Heart left ventricle (tissue), 16 donors: Measurements from ENCODE around the gene AHNAK2. TPM values are rescaled to one million over a fixed set of nuclear protein-coding genes. Genes with fewer than 3 reads are reported as not detected.
A peak's percentile ranks its signal among the peaks of the same experiment; 100 is the strongest.
"Not testable (repeated sequence)": the region's sequence is repeated elsewhere in the genome, so short reads cannot be mapped to it uniquely, and the experiment has no call there.

Experiments
- ATAC-seq, 4 donors: fragments of 200-7000 bp; cut with Tn5 transposase; one replicate each; pipeline ENCODE4 v1.9.1; 2020 to 2022; ENCODE audit warnings: moderate library complexity in 4 of 4, mild to moderate bottlenecking in 3 of 4, moderate number of reproducible peaks in 1 of 4
- DNase-seq, 5 donors: peaks; one replicate each; pipeline ENCODE4 v3.0.0-alpha.2; 2020
- H3K27ac ChIP-seq, 12 donors: fragments of 200-600 bp; sonication (generic) in 4 of 12; one replicate each; pipeline versions ENCODE4 v1.5.0 to v1.8.0; 2016 to 2022; ENCODE audit warnings: mild to moderate bottlenecking in 2 of 12
- H3K27me3 ChIP-seq, 9 donors: fragments of 200-600 bp; sonication (generic) in 2 of 9; one replicate each; pipeline versions ENCODE4 v1.5.1 to v1.8.0; 2016 to 2022; ENCODE audit warnings: mild to moderate bottlenecking in 3 of 9
- H3K36me3 ChIP-seq, 9 donors: fragments of 200-600 bp; sonication (generic) in 2 of 9; one replicate each; pipeline versions ENCODE4 v1.5.0 to v1.8.0; 2018 to 2022; ENCODE audit warnings: mild to moderate bottlenecking in 2 of 9
- H3K4me1 ChIP-seq, 12 donors: fragments of 200-600 bp; sonication (generic) in 4 of 12; one replicate each; pipeline versions ENCODE4 v1.5.0 to v1.8.0; 2016 to 2022; ENCODE audit warnings: mild to moderate bottlenecking in 3 of 12
- H3K4me3 ChIP-seq, 12 donors: fragments of 200-600 bp; sonication (generic) in 4 of 12; one replicate each; pipeline versions ENCODE4 v1.5.0 to v1.8.0; 2017 to 2022; ENCODE audit warnings: mild to moderate bottlenecking in 9 of 12, moderate library complexity in 4 of 12
- H3K9me3 ChIP-seq, 12 donors: fragments of 200-600 bp; sonication (generic) in 4 of 12; one replicate each; pipeline versions ENCODE4 v1.5.0 to v1.8.0; 2016 to 2022; ENCODE audit warnings: mild to moderate bottlenecking in 1 of 12
- POLR2A ChIP-seq, 2 donors: fragments of 450-650 bp; IDR thresholded peaks; one replicate each; pipeline ENCODE4 v1.6.1; 2017; ENCODE audit warnings: antibody characterized with exemption in 2 of 2, mild to moderate bottlenecking in 2 of 2, moderate library complexity in 2 of 2
- WGBS, 4 donors: extraction: QIAGEN DNeasy Blood & Tissue Kit in 2 of 4; methylation state at CpG; one replicate each; pipeline versions ENCODE4 v1.1.5 to v1.1.7; 2013 to 2018; 5-methylcytosine and 5-hydroxymethylcytosine counted together
- intact Hi-C, 10 donors: fragments of 100-400 bp; cut with DNase I; formaldehyde crosslinking; loops; one replicate each; pipeline versions ENCODE4 v1.11.1 to v1.14.2; 2022
- polyA plus RNA-seq, 2 donors: library from polyadenylated mRNA; stranded (reverse); fragments of 200-250 nt; gene quantifications; one replicate each; pipeline ENCODE4 v1.2.3, GENCODE V29; 2013
- total RNA-seq, 9 donors: library from RNA; depleted of rRNA in 2 of 9; stranded (reverse); fragments of >200 nt in 2 of 9; fragmentation: NEBNext Ultra II Directional in 3 of 9; extraction: Animal tissue kit (Norgen Biotek cat#: 25700) in 3 of 9; gene quantifications; one replicate each; pipeline versions ENCODE4 v1.1.0 to v1.2.4, GENCODE V29; 2016 to 2023
- TF ChIP-seq, protein P1 (sequence below), 12 donors: fragments of 200-600 bp; sonication (generic) in 4 of 12; IDR thresholded peaks; one replicate each; pipeline versions ENCODE4 v1.5.0 to v1.8.0; 2018 to 2022; ENCODE audit warnings: antibody characterized with exemption in 12 of 12, mild to moderate bottlenecking in 5 of 12
- donor health status: ischemic (EF 13 %, LVEDD 7.1; RV severe dilation, severe dysfunction).
- donor health status: healthy with polysubstance abuse.
- donor health status: DM: no; HTN: yes; CAD: no.
- donor health status: DM: no; HTN: no; CAD: no.
- donor health status: ischemic (EF 25% LVEDD 6.9; RV normal size, moderate dysfunction).
- donor health status: ischemic (EF 25% LVEDD 5.7; RV mildly dilated, moderate dysfunction).
- donor health status: healthy.
- donor health status: DM: yes; HTN: yes; CAD: no.
- donor health status: ischemic (EF 35%, LVEDD 5.7; RV mildly dilated, moderate dysfunction).
- donor health status: nonischemic (EF 11% LVEDD 7.7; RV severe dilation, severe dysfunction).
- donor health status: DM: yes; HTN: yes; CAD: no.
- donor health status: PGD.
- donor health status: ischemic (EF 29% LVEDD 5.4; RV normal size, mild dysfunction).
- donor health status: nonischemic (EF 23%, LVEDD 6.1; RV moderate dilation, normal function).

The AHNAK2 gene
- total and polyA plus RNA-seq, 11 donors, result 1.5 to 22.3 (median 2.9) TPM

- DNase-seq (peak in 3 of 5 donors; percentile 8 to 24 (median 17)), ATAC-seq (no peak)
- Histone ChIP-seq H3K27ac (no peak overlapping the region), H3K9me3 (no peaks in the 10 kb centered on the region), H3K4me3 (no peak overlapping the region), H3K36me3 (peaks cover 0 to 12% (median 0%) of the 10 kb centered on the region in 9 donors), H3K4me1 (peaks cover 0 to 28% (median 12%) of the 10 kb centered on the region in 12 donors), H3K27me3 (no peaks in the 10 kb centered on the region)
- WGBS, 4 donors, result 77 to 80% (median 79%) methylated on average over 21 to 31 of the region's 31 CpGs
- intact Hi-C loops, result loop anchor here in 2 of 10 donors (10.0 kb wide), 1 partner anchor 152 kb away; no protein-coding TSS in a partner anchor
- TF ChIP-seq, protein P1, sequence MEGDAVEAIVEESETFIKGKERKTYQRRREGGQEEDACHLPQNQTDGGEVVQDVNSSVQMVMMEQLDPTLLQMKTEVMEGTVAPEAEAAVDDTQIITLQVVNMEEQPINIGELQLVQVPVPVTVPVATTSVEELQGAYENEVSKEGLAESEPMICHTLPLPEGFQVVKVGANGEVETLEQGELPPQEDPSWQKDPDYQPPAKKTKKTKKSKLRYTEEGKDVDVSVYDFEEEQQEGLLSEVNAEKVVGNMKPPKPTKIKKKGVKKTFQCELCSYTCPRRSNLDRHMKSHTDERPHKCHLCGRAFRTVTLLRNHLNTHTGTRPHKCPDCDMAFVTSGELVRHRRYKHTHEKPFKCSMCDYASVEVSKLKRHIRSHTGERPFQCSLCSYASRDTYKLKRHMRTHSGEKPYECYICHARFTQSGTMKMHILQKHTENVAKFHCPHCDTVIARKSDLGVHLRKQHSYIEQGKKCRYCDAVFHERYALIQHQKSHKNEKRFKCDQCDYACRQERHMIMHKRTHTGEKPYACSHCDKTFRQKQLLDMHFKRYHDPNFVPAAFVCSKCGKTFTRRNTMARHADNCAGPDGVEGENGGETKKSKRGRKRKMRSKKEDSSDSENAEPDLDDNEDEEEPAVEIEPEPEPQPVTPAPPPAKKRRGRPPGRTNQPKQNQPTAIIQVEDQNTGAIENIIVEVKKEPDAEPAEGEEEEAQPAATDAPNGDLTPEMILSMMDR (IDR thresholded peaks at IDR 0.05), result no peak
Measured at GRCh38 chr14:104892531-104893434, 85.4 kb downstream of the AHNAK2 start.

DNA sequence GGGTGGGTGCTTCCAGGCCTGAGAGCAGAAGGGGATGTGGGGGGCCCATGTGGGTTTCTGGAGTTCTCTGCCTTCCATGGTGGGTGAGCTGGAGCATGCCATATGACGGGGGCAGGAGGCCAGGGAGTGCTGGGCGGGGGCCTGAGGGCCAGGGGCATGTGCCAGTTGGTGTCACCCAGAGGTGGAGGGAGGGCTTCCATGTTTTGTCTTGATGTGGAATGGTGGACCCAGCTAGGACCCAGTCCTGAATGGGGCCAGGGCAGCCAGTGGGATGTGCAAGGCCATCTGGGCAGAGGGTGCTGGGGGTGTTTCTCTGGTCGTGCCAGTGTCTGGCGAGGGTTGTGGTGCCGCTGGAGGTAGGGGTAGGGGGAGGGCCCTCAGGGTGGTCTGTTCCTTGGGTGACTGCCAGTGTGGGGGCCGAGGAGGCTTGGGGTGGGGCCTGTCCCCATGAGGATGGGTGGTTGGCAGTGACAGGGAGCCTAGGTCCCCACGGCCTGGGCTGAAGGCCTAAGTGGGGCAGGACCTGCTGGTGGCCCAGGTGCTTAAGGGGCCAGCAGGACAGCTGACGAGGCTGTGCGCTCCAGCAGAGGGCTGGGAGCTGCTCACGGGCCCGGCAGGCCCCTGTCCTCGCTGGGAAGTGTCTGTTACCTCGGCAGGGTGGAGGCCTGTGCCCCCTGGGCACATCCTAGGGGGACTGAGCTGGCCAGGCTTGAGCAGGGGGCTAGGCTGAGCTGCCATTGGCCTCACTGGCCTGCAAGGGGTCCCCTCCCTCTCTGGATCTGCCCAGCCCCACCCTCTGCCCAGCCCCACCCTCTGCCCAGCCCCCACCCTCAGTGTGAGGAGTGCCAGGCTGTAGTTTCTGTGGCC, 86.3 kb downstream of the AHNAK2 start:
- intact Hi-C loops, result loop anchor here in 2 of 10 donors (10.0 kb wide), 1 partner anchor 153 kb away; no protein-coding TSS in a partner anchor
- Histone ChIP-seq H3K27ac (no peak overlapping the region), H3K4me3 (no peak overlapping the region), H3K36me3 (peaks cover 0 to 21% (median 0%) of the 10 kb centered on the region in 9 donors), H3K27me3 (no peaks in the 10 kb centered on the region), H3K4me1 (peaks cover 0 to 28% (median 12%) of the 10 kb centered on the region in 12 donors), H3K9me3 (no peaks in the 10 kb centered on the region)
- TF ChIP-seq POLR2A (IDR thresholded peaks at IDR 0.05), result no peak
- TF ChIP-seq, protein P1 (IDR thresholded peaks at IDR 0.05), result no peak
- WGBS, 4 donors, result 79 to 90% (median 86%) methylated on average over 7 to 13 of the region's 13 CpGs
- ATAC-seq, result no peak
- peak in 2 of 5 donors; percentile 24 to 54 for DNase-seq

GRCh38 chr14:104891121-104891551, 87.0 kb downstream of the AHNAK2 start:
- Histone ChIP-seq H3K36me3 (peaks cover 0 to 28% (median 4%) of the 10 kb centered on the region in 9 donors), H3K27ac (no peak overlapping the region), H3K4me3 (no peak overlapping the region), H3K27me3 (no peaks in the 10 kb centered on the region), H3K9me3 (no peaks in the 10 kb centered on the region), H3K4me1 (peaks cover 0 to 20% (median 12%) of the 10 kb centered on the region in 12 donors)
- DNase-seq, result peak in 2 of 5 donors; percentile 20 to 22
- no peak for ATAC-seq
- WGBS, 4 donors, result 96 to 97% (median 96%) methylated on average over 4 of the region's 4 CpGs
- TF ChIP-seq, protein P1 (IDR thresholded peaks at IDR 0.05), result no peak
- no peak for TF ChIP-seq POLR2A (IDR thresholded peaks at IDR 0.05)
- intact Hi-C loops, result loop anchor here in 2 of 10 donors (10.0 kb wide), 1 partner anchor 154 kb away; no protein-coding TSS in a partner anchor

- peaks cover 0 to 36% (median 6%) of the 10 kb centered on the region in 9 donors for H3K36me3 ChIP-seq
- peaks cover 0 to 12% (median 7%) of the 10 kb centered on the region in 12 donors for H3K4me1 ChIP-seq
- H3K4me3 ChIP-seq, H3K27ac ChIP-seq, DNase-seq, H3K27me3 ChIP-seq, ATAC-seq, H3K9me3 ChIP-seq: not testable (repeated sequence)
- intact Hi-C loops, result loop anchor here in 2 of 10 donors (10.0 kb wide), 1 partner anchor 155 kb away; no protein-coding TSS in a partner anchor
Measured at GRCh38 chr14:104890292-104890691, 87.9 kb downstream of the AHNAK2 start.
